ENCODE data around the gene SLC4A11.
"Not testable (repeated sequence)": the region's sequence is repeated elsewhere in the genome, so short reads cannot be mapped to it uniquely, and the experiment has no call there.

The SLC4A11 gene

DNA sequence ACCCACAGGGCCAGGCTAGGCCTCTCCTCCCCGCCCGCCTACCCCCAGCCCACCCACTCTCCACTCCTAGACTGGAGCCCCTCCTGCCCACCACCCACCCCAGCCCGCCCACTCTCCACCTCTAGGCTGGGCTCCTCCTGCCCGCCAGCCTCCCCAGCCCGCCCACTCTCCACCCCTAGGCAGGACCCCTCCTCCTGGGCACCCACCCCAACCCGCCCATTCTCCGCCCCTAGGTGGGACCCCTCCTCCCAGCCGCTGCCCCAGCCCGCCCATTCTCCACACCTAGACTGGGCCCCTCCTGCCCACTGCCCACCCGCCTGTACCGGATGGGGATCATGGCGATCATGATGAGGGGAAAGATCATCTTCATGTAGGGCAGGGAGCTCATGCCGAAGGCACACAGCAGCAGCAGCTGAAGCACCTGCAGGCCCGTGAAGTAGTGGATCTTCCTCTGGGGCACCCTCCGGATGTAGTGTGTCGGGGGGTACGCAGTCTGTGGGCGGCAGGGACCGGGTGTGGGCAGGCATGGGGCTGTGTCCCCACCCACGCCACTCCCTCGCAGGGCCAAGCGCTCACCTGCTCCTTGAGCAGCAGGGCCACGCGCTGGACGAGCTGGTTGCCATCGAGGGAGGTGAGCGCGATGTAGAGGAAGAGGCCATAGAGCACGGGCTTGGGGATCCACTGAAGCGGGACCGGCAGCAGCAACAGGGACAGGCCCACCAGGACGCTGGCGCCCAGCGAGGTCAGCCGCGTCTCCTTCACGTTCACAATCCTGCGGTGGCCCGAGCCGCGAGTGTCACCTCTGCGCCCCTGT, 10.8 kb downstream of the SLC4A11 start:
- DNase-seq (ENCODE audit: low read depth) = no peak

- no peak for DNase-seq (ENCODE audit: low read depth)
Observed at GRCh38 chr20:3227506-3227905, 11.5 kb downstream of the SLC4A11 start.

DNA sequence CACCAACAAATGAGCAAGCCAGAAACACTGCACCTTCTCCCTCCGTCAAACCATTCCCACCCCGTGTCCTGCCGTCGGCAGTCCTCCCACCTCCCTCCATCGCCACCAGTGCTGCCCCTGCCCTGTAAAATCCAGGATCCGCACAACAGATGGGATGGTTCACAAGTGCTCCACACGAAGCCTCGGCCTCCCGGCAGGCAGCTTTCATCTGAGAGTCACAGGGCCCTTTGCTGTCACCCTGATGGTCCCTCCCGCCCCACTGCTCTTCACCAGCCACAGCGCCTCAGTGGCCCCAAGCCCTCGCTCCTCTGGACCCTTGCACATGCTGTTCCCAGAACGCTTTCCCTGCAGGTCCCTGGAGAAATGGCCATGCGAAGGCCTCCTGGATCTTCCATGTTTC, 12.1 kb downstream of the SLC4A11 start:
- DNase-seq (ENCODE audit: low read depth) = no peak

- DNase-seq (ENCODE audit: low read depth) = no peak
Observed at GRCh38 chr20:3226093-3226492, 12.9 kb downstream of the SLC4A11 start.

- no peak for DNase-seq (ENCODE audit: low read depth)
Observed at GRCh38 chr20:3224681-3225421, 14.1 kb downstream of the SLC4A11 start.

- no peak for DNase-seq (ENCODE audit: low read depth)
Observed at GRCh38 chr20:3223994-3224680, 14.9 kb downstream of the SLC4A11 start.

GRCh38 chr20:3223651-3223993, 15.4 kb downstream of the SLC4A11 start:
- DNase-seq (ENCODE audit: low read depth) = no peak

GRCh38 chr20:3222635-3223600, 16.1 kb downstream of the SLC4A11 start:
- DNase-seq (ENCODE audit: low read depth) = no peak

GRCh38 chr20:3221398-3222226, 17.4 kb downstream of the SLC4A11 start:
- DNase-seq (ENCODE audit: low read depth) = no peak

DNA sequence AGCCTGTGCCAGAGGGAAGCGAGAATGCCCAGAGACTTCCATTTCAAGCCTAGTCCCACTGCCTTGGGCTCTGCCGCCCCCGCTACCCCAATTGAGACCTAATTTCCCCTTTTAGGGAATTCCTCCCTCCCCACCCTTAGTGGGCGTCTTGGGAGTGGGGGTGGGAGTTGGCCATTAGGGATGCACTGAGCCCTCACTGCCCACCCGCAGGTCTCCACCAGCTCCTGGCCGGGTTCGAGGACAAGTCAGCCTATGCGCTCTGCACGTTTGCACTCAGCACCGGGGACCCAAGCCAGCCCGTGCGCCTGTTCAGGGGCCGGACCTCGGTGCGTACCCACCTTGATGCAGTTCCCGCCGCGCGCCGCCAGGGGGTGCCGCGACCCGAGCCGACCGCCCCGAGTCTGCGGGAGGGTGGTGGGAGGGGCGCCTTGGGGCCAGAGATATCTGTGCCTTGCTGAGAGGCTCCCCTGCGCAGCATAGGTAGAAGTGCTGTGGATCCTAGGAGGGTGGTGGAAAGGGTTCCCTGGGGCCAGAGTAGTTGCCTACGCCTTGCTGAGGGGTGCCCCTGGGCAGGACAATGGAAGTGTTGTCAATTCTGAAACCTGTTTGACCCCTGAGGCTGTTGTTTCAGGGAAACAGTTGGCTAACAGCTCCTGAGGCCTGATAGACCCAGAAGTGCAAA, 20.5 kb downstream of the SLC4A11 start:
- DNase-seq (ENCODE audit: low read depth) = no peak

GRCh38 chr20:3215359-3215917, 23.6 kb downstream of the SLC4A11 start:
- DNase-seq (ENCODE audit: low read depth) = not testable (repeated sequence)

DNA sequence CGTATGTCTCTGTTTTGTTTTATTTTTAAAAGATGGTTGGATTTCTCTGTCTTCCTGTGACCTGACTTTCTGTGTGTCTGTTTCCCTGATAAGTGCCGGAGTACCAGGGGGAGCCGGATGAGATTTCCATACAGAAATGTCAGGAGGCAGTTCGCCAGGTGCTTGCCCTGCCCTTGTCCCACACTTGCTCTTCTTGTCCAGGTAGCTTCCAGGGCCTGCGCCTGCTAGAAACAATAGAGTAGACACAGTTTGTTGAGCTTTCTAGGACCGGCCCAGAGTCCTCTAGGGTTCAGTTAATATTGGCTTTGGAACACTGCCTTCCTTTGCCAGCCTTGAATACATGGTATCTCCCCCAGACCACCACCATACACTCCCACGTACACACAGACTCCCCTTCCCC, 25.8 kb downstream of the SLC4A11 start:
- no peak for DNase-seq (ENCODE audit: low read depth)

DNA sequence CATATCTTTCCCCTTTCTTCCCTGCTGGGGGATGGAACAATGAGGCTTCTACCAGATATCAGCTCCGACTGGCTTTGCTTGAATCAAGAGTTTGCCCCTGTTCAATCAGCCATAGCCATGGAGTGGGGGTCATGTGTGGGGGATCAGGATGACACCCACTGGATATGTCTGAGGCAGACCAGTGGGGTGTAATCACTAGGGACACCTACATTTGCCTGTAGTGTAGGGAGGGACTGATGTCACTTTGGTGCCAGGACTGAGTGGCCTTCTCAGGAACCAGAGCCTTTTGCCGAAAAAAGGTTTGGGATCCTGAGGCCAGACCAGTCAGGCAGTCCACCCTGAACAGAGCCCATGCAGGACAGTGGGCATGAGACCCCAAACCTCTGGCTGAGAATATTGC, 28.6 kb downstream of the SLC4A11 start:
- no peak for DNase-seq (ENCODE audit: low read depth)

DNA sequence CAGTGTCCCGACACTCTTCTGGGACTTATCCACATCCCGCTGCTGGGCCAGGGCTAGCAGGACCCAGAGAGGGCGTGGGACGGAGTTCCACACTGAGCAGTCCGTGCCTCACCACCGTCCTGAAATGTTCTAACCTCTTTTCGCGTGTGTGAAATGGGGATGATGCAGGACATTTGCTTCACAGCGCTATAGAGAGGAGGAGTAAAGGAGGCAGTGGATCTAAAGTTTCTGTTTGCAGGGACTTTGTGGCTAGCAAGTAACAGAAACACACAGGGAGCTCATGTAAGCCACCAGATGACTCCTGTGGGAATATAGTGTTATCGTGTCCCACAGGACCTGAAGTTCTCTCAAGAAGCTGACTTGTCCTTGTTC, 29.1 kb downstream of the SLC4A11 start:
- DNase-seq (ENCODE audit: low read depth) = no peak

DNA sequence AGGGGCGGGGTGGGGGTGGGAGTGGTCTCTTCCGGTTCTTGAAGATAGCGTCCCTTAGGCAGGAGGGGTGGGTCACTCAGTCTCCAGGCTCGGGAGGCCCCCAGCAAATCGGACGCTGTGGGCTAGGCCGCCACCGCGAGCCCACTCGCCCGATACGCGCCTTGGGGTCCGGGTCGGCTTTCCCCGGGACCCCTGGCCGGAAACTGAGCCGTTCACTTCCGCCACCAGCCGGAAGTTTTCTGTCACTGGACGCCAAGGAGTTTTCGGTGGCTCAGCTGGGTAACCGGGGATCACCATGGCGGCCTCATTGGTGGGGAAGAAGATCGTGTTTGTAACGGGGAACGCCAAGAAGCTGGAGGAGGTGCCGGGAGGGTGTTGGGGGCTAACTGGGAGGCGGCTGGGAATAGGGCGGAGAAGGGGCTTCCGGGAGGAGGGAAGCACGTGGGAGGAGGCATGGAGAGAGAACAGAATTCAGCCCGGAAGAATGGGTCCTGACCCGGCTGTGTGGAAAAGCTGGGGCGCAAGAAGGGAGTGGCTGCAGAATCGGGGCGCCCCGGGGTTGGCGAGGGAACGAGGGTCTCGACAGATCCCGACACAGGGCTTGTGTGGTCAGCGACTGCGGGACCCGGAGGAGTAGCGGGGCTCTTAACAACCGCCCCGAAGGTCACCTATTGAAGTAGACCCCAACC, 29.6 kb downstream of the SLC4A11 start, which contains the start of gene ITPA:
TSS of gene ITPA (plus strand) at position 242 of the 689 bp plus-strand sequence. CDS start at position 296, 54 bp downstream.
- peak; percentile 37 for DNase-seq (ENCODE audit: low read depth)

GRCh38 chr20:3208786-3209256, 30.2 kb downstream of the SLC4A11 start:
- DNase-seq (ENCODE audit: low read depth) = no peak

DNA sequence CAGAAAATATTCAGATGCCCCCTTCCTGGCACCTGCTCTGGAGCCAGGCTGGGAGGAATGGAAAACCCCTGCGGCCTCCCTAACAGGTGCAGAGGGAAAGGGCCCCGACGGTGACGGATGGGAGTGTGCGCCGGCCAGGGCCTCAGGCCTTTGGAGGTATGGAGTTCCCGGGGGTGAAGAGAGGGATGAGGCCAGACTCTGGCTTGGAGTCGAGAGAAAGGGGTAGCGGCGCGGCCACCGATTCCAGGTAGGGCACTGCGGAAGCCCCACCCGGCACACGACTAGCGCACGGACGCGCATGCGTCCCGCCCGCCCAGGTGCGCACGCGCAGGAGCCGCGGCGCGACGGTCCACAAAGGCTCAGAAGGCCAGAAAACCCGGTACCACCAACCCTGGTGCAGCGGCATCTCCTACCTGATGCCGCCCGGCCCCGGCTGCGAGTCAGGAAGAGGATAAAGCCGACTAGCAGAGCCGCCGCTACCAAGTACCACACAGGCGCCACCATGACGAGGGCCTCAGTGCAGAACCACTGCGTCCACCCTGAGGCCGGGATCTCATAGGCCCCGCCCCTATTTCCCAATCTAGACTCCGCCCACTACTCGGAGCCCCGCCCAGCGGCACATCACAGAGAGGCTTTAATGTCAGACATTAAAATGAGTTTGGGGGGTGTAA, 34.7 kb downstream of the SLC4A11 start, which contains the start of gene DDRGK1:
TSS of gene DDRGK1 (minus strand) at position 559 of the 671 bp plus-strand sequence. CDS start at position 504, 55 bp downstream.
- peak; percentile 70 for DNase-seq (ENCODE audit: low read depth)

All from fibroblast of gingiva (primary cell).